Measurements from ENCODE around the gene COL24A1.

DNA sequence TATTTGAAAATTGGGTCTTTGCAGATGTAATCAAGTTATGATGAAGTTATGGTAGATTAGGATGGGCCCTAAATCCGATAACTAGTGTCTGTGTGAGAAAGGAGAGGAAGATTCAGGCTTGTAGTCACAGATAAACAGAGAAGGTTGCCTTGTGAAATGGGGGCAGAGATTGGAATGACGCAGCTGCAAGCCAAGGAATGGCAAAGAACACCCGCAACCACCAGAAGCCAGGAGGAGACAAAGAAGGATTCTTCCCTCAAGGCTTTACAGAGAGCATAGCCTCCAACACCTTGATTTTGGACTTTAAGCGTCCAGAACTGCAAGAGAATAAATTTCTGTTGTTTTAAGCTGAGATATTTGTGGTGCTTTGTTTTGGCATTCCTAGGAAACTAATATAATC lies 35.4 kb upstream of the COL24A1 start:
- TF ChIP-seq, protein P1, sequence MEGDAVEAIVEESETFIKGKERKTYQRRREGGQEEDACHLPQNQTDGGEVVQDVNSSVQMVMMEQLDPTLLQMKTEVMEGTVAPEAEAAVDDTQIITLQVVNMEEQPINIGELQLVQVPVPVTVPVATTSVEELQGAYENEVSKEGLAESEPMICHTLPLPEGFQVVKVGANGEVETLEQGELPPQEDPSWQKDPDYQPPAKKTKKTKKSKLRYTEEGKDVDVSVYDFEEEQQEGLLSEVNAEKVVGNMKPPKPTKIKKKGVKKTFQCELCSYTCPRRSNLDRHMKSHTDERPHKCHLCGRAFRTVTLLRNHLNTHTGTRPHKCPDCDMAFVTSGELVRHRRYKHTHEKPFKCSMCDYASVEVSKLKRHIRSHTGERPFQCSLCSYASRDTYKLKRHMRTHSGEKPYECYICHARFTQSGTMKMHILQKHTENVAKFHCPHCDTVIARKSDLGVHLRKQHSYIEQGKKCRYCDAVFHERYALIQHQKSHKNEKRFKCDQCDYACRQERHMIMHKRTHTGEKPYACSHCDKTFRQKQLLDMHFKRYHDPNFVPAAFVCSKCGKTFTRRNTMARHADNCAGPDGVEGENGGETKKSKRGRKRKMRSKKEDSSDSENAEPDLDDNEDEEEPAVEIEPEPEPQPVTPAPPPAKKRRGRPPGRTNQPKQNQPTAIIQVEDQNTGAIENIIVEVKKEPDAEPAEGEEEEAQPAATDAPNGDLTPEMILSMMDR (conservative IDR thresholded peaks at IDR 0.05; ENCODE audit: low read depth, low read length) = no peak
- TF ChIP-seq EZH2 (IDR thresholded peaks at IDR 0.05; ENCODE audit: borderline replicate concordance, low read depth, low read length, poor library complexity, severe bottlenecking) = no peak

Measured in A673 (cell line).